Right lobe of liver (tissue), 6 donors: ENCODE data around the gene UBE3C. TPM values are rescaled to one million over a fixed set of nuclear protein-coding genes. Genes with fewer than 3 reads are reported as not detected.
"Not testable (repeated sequence)": the region's sequence is repeated elsewhere in the genome, so short reads cannot be mapped to it uniquely, and the experiment has no call there.

Experiments used
- ATAC-seq, 4 donors: fragments of 200-7000 bp; cut with Tn5 transposase; one replicate each; pipeline ENCODE4 v1.9.1; 2020; ENCODE audit warnings: mild to moderate bottlenecking in 4 of 4, moderate library complexity in 4 of 4
- DNase-seq, 3 donors: peaks; one replicate each; pipeline ENCODE4 v3.0.0-alpha.2; 2020
- H3K27ac ChIP-seq, 3 donors: fragments of 200-600 bp; one replicate each; pipeline ENCODE4 v1.8.0; 2022
- H3K27me3 ChIP-seq, 2 donors: fragments of 200-600 bp; one replicate each; pipeline ENCODE4 v1.8.0; 2022
- H3K36me3 ChIP-seq, 4 donors: fragments of 200-600 bp; sonication (generic) in 1 of 4; one replicate each; pipeline versions ENCODE4 v1.5.1 to v1.8.0; 2017 to 2022; ENCODE audit warnings: control low read depth in 1 of 4
- H3K4me1 ChIP-seq, 4 donors: fragments of 200-600 bp; sonication (generic) in 1 of 4; one replicate each; pipeline versions ENCODE4 v1.5.1 to v1.8.0; 2017 to 2022; ENCODE audit warnings: control low read depth in 1 of 4
- H3K4me3 ChIP-seq, 3 donors: fragments of 200-600 bp; one replicate each; pipeline ENCODE4 v1.8.0; 2022
- H3K9me3 ChIP-seq, 4 donors: fragments of 200-600 bp; sonication (generic) in 1 of 4; one replicate each; pipeline versions ENCODE4 v1.5.1 to v1.8.0; 2017 to 2022; ENCODE audit warnings: control low read depth in 1 of 4
- CTCF ChIP-seq, 4 donors: fragments of 200-600 bp in 3 of 4; fragments of 450-650 bp in 1 of 4; IDR thresholded peaks; one replicate each; pipeline versions ENCODE4 v1.5.1 to v1.8.0; 2016 to 2022; ENCODE audit warnings: antibody characterized with exemption in 4 of 4, mild to moderate bottlenecking in 2 of 4
- POLR2A ChIP-seq: fragments of 450-650 bp; IDR thresholded peaks from one replicate; pipeline ENCODE4 v1.6.1; 2017; ENCODE audit warnings: antibody characterized with exemption, mild to moderate bottlenecking
- WGBS: methylation state at CpG from one replicate; pipeline ENCODE4 v1.1.6; 2018; ENCODE audit warnings: low coverage, low lambda C conversion rate; ENCODE audit not compliant: insufficient coverage; ENCODE audit errors: missing lambda C conversion rate; 5-methylcytosine and 5-hydroxymethylcytosine counted together
- intact Hi-C, 2 donors: fragments of 100-400 bp; cut with DNase I; formaldehyde crosslinking; loops; one replicate each; pipeline versions ENCODE4 v1.11.2 to v1.14.1; 2022
- total RNA-seq, 6 experiments: library from RNA; depleted of rRNA in 2 of 6; stranded (reverse); fragments of >200 nt in 2 of 6; fragmentation: NEBNext Ultra II Directional in 3 of 6; extraction: Animal tissue kit (Norgen Biotek cat#: 25700) in 3 of 6; gene quantifications; one replicate each; pipeline versions ENCODE4 v1.1.0 to v1.2.4, GENCODE V29; 2016 to 2023
- donor health status: DM: no; HTN: yes; CAD: no.
- donor health status: DM: no; HTN: no; CAD: no.
- donor health status: DM: no; HTN: no; CAD: no.
- donor health status: DM: no; HTN: yes; CAD: no.
- donor health status: DM: no; HTN: yes; CAD: no.

Gene UBE3C
- total RNA-seq, 6 experiments from 2014 or later: 28.3 to 48.1 (median 31.9) TPM

DNA sequence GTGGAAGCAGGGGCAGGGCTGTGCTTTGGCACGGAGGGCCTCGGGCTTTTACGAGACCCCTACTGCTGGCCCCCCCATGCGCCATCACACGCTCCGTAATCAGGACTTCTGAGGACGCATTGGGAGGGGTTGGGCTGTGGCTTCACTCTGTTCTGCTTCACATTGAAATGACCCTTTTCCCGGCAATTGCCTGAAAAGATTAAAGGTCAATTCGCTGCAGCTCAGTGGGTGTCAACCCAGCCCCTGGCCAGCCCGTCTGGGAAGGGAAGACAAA is 41.7 kb upstream of the UBE3C start:
- WGBS: 9% methylated on average over 8 of the region's 10 CpGs
- H3K4me3 ChIP-seq: no peak overlapping the region
- DNase-seq (no peak), ATAC-seq (no peak)
- no peaks in the 10 kb centered on the region for H3K4me1 ChIP-seq
- no peaks in the 10 kb centered on the region for H3K36me3 ChIP-seq
- intact Hi-C loops: no loop called here
- H3K27ac ChIP-seq: no peak overlapping the region
- no peaks in the 10 kb centered on the region for H3K9me3 ChIP-seq
- no peaks in the 10 kb centered on the region for H3K27me3 ChIP-seq
- TF ChIP-seq POLR2A (no peak), CTCF (IDR thresholded peaks at IDR 0.05) (no peak)

DNA sequence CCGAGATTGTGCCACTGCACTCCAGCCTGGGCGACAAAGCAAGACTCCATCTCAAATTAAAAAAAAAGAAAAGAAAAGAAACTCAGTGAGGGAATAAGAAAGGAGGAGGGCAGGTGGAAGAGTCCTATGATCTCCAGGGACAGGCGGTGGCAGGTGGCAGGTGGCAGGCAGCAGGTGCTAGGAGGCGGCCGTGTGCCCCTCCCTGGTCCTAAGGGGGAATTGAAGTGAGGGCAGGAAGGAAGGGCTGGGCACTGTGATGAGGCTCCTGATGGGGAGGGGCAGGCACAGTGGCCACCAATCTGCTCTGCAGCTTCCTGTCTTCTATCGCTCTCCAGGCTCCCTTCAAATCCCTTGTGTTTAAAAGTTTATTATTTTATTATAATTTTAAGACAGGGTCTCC is 41.2 kb upstream of the UBE3C start:
- no peaks in the 10 kb centered on the region for H3K27me3 ChIP-seq
- no peak overlapping the region for H3K4me3 ChIP-seq
- TF ChIP-seq CTCF (IDR thresholded peaks at IDR 0.05) (no peak), POLR2A (no peak)
- DNase-seq (no peak), ATAC-seq (no peak)
- no peaks in the 10 kb centered on the region for H3K4me1 ChIP-seq
- 44% methylated on average over 6 of the region's 6 CpGs for WGBS
- no peaks in the 10 kb centered on the region for H3K36me3 ChIP-seq
- intact Hi-C loops: no loop called here
- no peak overlapping the region for H3K27ac ChIP-seq
- no peaks in the 10 kb centered on the region for H3K9me3 ChIP-seq

DNA sequence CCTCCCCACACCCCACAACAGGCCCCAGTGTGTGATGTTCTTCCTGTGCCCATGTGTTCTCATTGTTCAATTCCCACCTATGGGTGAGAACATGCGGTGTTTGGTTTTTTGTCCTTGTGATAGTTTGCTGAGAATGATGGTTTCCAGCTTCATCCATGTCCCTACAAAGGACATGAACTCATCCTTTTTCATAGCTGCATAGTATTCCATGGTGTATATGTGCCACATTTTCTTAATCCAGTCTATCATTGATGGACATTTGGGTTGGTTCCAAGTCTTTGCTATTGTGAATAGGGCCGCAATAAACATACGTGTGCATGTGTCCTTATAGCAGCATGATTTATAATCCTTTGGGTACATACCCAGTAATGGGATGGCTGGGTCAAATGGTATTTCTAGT is 38.7 kb upstream of the UBE3C start:
- DNase-seq, H3K27ac ChIP-seq, H3K27me3 ChIP-seq, ATAC-seq, H3K36me3 ChIP-seq, intact Hi-C loops, H3K4me3 ChIP-seq, H3K9me3 ChIP-seq, H3K4me1 ChIP-seq: not testable (repeated sequence)
- no CpG with 5 or more reads among the region's 3 CpGs for WGBS

- H3K36me3 ChIP-seq, H3K27ac ChIP-seq, H3K9me3 ChIP-seq, H3K4me1 ChIP-seq, intact Hi-C loops, DNase-seq, H3K27me3 ChIP-seq, H3K4me3 ChIP-seq, ATAC-seq: not testable (repeated sequence)
- WGBS: 60% methylated on average over 2 of the region's 2 CpGs
Measured at GRCh38 chr7:157103641-157104040, 35.1 kb upstream of the UBE3C start.

GRCh38 chr7:157111311-157111710 is 27.4 kb upstream of the UBE3C start:
- Histone ChIP-seq H3K27me3 (no peaks in the 10 kb centered on the region), H3K4me3 (no peak overlapping the region), H3K27ac (no peak overlapping the region), H3K36me3 (no peaks in the 10 kb centered on the region), H3K9me3 (no peaks in the 10 kb centered on the region), H3K4me1 (no peaks in the 10 kb centered on the region)
- intact Hi-C loops: no loop called here
- 68% methylated on average over 6 of the region's 9 CpGs for WGBS
- DNase-seq (peak in 1 of 3 donors; percentile 12), ATAC-seq (no peak)
- no peak for TF ChIP-seq POLR2A
- no peak for TF ChIP-seq CTCF (IDR thresholded peaks at IDR 0.05)

GRCh38 chr7:157112706-157113105 is 26.0 kb upstream of the UBE3C start:
- H3K9me3 ChIP-seq: no peaks in the 10 kb centered on the region
- no peaks in the 10 kb centered on the region for H3K27me3 ChIP-seq
- TF ChIP-seq CTCF (IDR thresholded peaks at IDR 0.05): no peak
- no peak for TF ChIP-seq POLR2A
- no peaks in the 10 kb centered on the region for H3K4me1 ChIP-seq
- no peak overlapping the region for H3K4me3 ChIP-seq
- intact Hi-C loops: no loop called here
- no peak overlapping the region for H3K27ac ChIP-seq
- no peaks in the 10 kb centered on the region for H3K36me3 ChIP-seq
- ATAC-seq (no peak), DNase-seq (peak in 1 of 3 donors; percentile 8)
- WGBS: 67% methylated on average over 6 of the region's 8 CpGs
